GM19468 (cell line): ENCODE data around the gene SLC22A17.
"Not testable (repeated sequence)": the region's sequence is repeated elsewhere in the genome, so short reads cannot be mapped to it uniquely, and the experiment has no call there.

Source experiments
- ATAC-seq: cut with Tn5 transposase; IDR thresholded peaks from one replicate; pipeline ENCODE4 v1.9.1; 2021; ENCODE audit warnings: mild to moderate bottlenecking, moderate library complexity, moderate number of reproducible peaks; ENCODE audit not compliant: unreplicated experiment; ENCODE audit errors: extremely low read depth

The SLC22A17 gene

GRCh38 chr14:23347406-23348296 lies 5.0 kb downstream of the SLC22A17 start:
- ATAC-seq: no peak

GRCh38 chr14:23346693-23347405 lies 5.8 kb downstream of the SLC22A17 start:
- no peak for ATAC-seq

- no peak for ATAC-seq
Observed at GRCh38 chr14:23345987-23346692, 6.5 kb downstream of the SLC22A17 start.

GRCh38 chr14:23344481-23344880 lies 8.2 kb downstream of the SLC22A17 start:
- no peak for ATAC-seq

GRCh38 chr14:23339506-23340268 lies 13.0 kb downstream of the SLC22A17 start:
- no peak for ATAC-seq

GRCh38 chr14:23335623-23336022 lies 17.1 kb downstream of the SLC22A17 start:
- no peak for ATAC-seq

- ATAC-seq: no peak
Observed at GRCh38 chr14:23327947-23328744, 24.5 kb downstream of the SLC22A17 start.

GRCh38 chr14:23326491-23327332 lies 26.0 kb downstream of the SLC22A17 start:
- ATAC-seq: no peak

- ATAC-seq: not testable (repeated sequence)
Observed at GRCh38 chr14:23325746-23326145, 26.9 kb downstream of the SLC22A17 start.

GRCh38 chr14:23324993-23325392 lies 27.7 kb downstream of the SLC22A17 start:
- ATAC-seq: no peak

- ATAC-seq: no peak
Observed at GRCh38 chr14:23324455-23324846, 28.2 kb downstream of the SLC22A17 start.

- no peak for ATAC-seq
Observed at GRCh38 chr14:23323838-23324454, 28.7 kb downstream of the SLC22A17 start.

GRCh38 chr14:23322568-23323517 lies 29.8 kb downstream of the SLC22A17 start:
- no peak for ATAC-seq

GRCh38 chr14:23321572-23322547 lies 30.8 kb downstream of the SLC22A17 start:
- ATAC-seq: no peak
